ENCODE data around the gene ZNF609. TPM values are rescaled to one million over a fixed set of nuclear protein-coding genes. Genes with fewer than 3 reads are reported as not detected.

Gene ZNF609
- polyA plus RNA-seq, 12 donors: 13.2 to 23.3 (median 16.4) TPM; not detected in 1

DNA sequence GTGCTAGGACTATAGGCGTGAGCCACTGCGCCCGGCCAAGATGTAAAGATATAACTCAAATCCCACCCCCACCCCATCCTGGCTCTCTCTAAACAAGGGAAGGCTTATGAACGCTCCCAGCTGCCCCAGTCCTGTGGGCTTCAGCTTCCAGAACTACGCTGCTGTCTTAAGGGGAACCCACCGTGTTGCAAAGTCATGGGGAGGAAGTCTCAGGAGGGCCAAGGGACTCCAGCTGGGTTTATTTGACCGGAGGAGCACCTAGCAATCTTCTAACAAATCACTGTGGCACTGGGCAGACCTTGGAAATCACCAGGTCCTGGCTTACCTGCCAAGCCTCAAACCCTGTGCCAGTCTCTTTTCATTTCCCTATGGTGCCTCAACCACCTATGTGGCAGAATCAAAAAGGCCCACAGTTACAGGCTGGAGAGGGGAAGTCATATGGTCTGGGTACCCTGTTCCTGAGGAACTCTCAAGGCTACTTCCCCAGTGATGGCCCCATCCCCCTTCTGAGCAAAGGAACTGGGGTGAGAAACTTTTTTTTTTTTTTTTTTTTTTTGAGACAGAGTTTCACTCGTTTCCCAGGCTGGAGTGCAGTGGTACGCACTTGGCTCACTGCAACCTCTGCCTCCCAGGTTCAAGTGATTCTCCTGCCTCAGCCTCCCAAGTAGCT, 231.7 kb downstream of the ZNF609 start:
- no peak for DNase-seq

DNA sequence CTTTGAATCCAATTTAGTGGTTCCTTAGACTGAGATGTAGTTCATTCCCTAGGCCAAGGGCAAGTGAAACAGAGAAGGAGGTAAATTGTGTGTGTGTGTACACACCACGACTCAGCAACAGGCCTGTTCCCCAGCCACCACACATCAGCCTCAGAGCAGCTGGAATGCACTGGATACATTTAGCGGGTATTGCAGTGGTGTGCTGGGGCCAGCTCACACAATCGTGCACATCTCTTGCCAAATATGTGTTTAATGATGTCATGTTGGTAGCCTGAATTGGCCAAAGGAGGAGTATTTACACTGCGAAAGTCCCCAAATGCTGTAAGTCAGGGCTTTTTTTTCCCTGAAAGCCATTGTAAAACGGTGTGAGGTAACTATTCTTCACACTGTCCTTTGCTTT, 232.8 kb downstream of the ZNF609 start:
- DNase-seq: peak; percentile 62

DNA sequence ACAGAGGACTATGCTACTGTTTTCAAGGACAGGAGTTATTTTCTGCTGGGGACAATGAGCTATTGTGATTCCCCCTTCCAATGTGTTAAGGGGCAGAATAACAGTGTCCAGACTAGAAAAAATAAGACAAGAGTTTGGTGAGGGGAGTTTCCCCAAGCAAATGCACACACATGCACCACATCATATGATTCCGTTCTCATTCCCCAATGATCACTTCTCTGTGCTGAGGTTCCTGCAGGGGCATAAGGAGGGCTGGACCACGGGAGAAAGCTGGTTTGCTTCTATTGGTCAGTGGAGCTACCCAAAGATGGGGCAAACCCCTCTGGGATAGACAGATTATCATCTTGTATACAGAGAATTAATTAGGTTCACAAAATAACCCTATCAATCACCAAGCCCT, 234.4 kb downstream of the ZNF609 start:
- no peak for DNase-seq

DNA sequence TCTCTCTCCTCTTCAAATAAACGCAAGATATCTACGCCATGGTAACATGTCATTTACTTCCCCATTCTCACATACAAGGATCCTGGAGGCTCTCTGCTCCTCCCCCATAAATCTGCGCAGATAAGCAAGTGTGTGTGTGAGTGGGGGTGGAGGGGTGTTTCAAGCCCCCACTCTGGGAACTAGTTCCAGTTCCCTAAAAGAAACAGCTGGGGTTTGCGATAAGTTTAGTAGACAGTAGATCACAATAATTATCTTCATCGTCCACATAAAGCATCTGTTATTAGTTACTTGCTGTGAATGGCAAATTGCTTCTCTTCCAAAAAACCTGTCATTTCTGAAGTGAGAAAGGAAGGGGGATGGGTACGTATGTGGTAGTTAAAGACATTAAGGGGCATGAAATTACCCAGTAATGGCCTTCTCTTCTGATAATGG, 235.2 kb downstream of the ZNF609 start:
- no peak for DNase-seq

DNA sequence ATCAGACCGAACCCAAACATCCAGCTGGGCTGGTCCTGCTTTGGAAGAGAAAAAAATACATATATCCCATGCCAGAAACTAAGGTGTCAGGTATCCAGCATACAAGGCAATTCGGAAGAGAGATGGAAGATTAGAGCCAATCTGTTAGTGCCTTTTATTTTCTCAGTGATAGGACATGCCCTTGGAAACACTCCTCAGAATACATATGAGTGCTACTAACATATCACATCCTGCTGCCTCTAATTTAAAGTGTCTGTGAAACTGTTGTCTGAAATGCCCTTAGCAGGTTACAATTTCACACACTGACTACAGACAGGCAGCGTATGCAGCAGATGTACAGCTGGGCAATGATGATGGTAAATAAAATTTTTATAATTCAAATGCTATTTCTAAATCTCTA, 236.1 kb downstream of the ZNF609 start:
- DNase-seq: no peak

DNA sequence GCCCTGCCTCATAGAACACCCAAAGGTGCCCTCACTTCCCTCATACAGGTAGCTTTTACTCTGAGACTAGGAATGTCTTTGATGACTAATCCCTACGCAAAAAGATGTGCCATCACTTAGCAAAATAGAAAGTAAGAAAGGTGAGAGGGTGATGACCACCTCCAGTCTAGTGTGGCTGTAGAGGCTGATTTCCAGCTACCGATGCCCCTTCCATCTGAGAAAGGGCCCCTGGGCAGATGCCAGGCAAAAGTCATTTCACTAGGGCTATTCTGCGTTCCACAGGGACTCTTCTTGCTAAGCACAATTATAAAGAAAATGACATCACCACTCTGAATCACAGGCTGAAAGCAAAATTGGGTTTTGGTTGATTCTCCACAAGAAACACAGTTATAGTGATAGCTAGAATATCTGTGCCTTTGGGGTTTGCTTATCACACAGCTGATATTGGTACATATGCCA, 237.6 kb downstream of the ZNF609 start:
- DNase-seq: no peak

DNA sequence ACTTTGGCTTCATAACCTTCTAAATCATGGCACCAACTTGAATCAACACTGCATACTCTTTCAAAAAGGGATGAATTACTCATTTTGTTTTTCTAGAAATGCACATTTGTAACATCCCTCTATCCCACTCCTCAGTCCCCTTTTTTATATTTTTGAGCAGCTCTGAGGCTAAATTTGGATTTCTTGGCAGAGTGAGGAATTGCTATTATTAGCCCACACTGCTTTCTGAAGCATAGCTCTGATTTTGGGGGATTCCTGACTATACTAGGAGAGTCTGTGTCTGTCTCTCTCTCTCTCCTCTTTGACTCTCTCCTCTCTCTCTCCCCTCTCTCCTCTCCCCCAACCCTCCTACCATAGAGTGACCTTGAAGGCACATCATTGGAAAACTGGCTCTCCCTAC, 238.4 kb downstream of the ZNF609 start:
- DNase-seq: no peak

DNA sequence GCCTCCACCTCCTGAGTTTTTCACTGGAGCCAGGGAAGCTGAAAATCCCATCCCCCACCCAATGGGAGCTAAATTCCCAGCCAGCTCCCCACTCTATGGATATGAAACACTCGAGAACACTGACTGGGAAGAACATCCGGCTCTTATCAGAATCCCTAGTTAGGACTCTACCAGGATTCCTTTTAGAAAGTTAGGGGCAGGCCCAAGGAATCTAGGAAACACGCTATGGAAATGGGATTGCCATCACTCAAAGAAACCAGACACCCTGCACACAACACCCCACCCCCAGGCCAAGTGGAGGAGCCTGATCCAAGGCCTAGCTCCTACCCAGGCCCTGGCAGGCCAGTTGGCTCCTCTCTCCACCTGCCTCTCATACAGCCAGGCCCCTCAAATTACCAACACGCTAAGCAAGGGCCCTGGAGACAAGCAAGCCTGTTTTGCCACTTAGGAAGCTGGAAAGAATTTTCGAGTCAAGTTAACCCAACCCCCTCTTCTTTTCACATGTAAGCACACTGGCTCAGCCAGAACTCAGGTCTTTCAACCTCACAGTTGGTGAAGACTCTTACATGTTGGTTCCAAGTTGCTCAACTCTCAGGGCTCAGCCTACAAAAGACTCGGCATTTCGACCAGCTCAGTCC, 239.5 kb downstream of the ZNF609 start:
- peak; percentile 68 for DNase-seq

DNA sequence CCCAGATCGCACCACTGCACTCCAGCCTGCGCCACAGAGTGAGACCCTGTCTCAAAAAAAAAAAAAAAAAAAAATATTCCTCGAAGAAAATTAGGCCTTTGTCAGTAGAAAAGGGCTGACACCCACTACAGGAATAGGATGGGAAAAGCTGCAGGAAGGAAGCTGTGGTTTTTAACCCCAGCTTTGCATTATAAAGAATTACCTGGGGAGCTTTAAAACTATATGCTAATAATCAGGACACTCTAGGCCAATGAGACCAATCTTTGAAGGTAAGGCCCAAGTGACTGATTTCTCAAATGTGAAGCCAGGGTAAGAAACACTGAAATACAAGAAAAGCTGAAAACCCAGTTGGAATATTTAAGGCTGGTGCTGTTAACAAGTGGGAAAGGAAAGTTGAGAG, 240.7 kb downstream of the ZNF609 start:
- DNase-seq: no peak

DNA sequence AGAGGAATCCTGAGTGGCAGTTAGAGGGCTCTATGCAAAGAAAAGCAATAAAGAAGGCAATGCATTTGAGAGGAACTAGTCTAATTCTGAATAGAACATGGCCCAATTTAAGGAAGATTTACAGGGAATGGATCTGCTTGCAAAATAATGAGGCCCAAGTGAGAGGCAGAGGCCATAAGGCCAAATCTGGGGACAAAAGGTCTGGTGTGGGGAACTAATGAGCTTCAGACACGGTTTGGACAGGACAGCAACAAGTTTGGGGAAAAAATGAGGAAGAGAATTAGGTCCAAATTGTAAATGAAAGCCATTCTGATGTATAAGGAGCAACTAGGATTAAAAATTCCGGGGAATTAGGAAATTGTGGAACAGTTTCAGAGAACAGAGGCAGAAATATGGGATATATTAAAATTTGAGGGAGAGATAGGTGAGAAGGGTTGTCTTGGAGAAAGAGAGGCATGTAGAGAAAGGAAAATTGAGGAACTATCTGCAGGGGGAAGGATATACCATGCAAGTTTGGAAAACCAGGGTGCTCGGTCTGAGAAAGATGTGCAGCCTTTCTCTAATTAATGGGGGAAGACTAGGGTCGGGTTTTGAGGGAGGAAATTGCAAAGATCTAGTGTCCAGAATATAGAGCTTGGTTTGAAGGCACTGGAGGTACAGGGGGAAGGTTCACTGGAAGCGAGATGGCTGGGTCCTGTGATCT, 241.3 kb downstream of the ZNF609 start:
- DNase-seq: no peak

DNA sequence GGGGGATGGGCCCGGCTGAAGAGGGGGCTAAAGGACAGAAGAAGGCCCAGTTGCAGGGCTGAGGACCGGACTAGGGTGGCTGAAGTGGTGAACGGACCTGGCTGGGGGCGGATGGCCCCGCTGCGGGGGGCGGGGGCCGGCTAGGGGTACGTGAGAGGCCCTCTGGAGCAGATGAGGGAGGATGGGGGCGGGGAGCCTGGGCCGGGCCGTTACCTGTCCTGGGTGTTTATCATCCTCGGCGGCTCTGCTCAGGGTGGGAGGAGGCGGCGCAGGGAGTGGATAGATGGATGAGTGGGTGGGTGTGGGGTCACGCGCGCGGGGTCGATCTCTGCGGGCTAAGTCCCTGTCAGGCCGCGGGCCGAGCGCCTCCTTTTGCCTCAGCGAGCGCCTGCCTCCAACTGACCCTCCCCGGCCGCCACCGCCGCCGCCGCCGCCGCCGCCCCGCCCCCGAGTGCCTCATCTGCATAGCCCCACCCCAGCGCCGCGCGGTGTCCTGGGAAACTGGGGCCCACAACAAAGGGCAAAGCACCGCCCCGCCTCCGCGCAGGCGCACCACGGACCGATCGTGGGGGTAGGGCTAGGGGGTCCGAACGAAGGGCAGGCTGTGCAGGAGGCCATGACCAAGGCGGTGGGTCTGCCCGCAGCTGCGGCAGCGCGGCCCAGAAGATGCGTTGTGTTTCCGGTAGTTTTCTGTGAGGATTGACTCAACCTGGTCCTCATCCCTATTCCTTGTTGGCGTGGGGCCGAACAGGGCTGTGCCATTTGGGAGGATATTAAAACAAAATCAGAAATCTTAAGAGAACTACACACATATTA, 242.6 kb downstream of the ZNF609 start:
- DNase-seq: peak; percentile 97

DNA sequence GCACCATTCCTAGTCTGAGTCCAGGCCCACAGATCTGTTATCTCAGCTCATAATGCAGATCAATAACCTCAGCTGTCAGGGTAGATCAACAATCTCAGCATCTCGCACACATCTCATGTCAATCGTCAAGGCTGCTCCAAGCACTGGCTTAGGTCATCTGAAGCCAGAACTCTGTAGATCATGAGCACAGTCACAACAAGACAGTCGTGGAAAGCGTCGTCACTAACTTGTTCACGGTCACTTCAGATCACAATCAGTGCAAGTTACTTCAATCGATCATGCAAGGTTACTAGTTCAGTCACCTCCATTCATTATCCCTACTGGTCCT, 243.2 kb downstream of the ZNF609 start:
- DNase-seq: no peak

DNA sequence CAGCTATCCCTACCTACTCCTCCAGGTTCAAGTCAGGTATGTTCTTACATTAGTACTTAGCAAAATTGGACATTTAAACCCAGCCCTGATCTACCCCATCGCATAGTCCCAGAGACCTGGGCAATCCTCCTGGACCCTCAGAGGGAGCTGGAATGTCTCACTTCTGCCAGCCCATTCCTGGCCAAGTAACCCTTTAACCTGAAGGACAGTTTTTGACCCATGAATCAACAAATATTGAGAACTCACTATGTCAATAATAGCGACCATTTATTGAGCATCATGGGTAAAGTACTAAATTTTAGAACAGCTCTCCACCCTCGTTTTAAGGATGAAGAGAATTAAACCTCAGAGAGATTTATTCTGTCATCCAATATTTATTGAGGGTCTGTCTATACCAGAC, 244.6 kb downstream of the ZNF609 start:
- DNase-seq: no peak

DNA sequence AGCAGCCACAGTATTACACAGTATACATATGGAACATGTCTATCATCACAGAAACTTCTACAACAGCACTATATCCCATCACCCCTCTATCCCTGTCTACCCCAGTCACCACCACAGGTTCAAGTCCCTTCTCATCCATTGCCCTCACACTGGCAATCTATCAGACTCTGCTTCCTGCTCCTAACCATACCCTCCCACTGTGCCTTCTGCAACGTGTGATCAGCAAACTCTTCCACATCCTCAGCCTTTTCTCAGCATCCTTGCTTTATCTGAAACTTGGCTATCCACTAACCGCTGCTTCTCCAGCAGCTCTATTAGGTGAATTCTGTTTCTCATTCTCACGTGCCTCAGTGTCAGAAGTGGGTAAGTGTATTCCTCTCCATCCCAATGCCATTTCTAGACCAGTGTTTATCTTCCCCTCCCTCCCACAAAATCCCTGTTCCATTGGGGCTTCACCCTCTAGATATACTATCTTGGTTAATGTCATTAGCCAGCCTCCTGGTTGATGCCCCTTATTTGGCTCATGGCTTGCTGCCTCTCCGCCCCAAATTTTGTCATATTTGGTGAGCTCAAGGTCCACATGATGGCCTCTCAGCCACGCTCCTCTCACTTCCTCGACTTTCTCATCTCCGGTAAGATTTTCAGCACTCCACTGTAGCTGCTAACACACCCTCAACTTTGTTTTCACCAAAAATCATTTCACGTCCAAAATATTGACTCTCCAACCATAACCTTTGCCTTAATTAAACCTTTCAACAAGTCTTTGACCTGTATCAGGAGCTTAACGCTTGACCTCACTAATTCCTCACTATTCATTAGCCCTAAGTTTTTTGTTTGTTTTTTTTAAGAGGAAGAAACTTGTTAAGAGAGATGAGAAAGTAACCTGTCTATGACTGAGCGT, 245.9 kb downstream of the ZNF609 start:
- DNase-seq: no peak

DNA sequence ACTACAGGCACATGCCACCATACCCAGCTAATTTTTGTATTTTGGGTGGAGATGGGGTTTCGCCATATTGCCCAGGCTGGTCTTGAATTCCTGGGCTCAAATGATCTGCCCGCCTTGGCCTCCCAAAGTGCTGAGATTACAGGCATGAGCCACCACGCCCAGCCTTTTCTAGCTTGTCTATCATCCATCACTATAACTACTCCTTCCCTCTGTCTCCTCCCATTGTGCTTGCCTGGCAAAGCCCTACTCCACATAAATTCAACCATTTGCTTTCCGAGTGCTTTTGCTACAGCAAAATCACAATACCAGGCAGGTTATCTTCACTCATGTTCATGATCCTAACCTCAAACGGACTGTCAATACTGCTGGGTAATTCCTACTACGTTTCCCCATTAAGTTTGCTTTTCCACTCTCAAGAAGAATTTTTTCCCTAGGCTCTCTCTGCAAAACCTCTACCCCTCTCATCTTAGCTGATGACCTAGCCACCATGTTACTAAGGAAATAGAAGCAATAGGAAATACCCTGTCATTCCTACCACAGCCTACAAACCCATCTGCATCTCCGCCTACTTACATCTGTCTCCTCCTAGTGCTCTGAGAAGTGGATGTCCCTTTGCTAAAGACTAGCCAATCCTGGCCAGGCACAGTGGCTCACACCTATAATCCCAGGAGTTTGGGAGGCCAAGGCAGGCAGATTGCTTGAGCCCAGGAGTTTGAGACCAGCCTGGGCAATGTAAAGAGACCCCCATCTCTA, 250.5 kb downstream of the ZNF609 start:
- DNase-seq: no peak

DNA sequence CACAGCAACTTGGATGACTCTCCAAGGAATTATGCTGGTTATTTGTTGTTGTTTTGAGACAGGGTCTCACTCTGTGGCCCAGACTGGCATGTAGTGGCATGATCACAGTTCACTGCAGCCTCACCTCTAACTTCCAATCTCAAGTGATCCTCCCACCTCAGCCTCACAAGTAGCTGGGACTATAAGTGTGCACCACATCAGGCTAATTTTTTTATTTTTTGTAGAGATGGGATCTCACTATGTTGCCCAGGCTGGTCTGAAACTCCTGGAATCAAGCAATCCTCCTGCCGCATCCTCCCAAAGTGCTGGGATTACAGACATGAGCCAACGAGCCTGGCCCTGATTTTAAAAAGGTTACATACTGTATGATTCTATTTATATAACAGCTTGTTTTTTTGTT, 252.0 kb downstream of the ZNF609 start:
- no peak for DNase-seq

DNA sequence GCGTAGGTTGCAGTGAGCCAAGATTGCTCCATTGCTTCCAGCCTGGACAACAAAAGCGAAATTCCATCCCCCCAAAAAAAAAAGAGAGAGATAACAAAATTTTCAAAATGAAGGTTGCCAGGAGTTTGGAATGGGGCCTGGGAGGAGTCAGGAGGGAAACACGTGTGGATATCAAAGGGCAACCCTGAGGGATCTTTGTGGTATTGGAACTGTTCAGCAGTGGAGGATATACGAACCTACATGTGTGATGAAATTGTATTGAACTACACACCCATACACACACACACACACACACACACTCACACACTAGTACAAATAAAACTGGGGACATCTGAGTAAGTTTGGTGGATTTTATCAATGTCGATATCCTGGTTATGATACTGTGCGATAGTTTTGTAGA, 253.2 kb downstream of the ZNF609 start:
- no peak for DNase-seq

DNA sequence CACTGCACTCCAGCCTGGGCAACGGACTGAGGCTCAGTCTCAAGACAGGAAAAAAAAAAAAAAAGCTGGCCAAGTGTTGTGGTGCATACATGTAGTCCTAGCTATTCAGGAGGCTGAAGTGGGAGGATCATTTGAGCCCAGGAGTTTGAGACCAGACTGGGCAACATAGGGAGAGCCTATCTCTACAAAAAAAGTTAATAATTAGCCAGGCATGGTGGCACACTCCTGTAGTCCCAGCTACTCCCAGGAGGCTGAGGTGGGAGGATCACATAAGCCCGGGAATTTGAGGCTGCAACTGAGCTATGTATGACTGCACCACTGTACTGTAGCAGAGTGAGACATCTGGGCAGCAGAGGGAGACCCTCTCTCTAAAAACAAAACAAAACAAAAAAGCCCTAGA, 256.1 kb downstream of the ZNF609 start:
- DNase-seq: no peak

DNA sequence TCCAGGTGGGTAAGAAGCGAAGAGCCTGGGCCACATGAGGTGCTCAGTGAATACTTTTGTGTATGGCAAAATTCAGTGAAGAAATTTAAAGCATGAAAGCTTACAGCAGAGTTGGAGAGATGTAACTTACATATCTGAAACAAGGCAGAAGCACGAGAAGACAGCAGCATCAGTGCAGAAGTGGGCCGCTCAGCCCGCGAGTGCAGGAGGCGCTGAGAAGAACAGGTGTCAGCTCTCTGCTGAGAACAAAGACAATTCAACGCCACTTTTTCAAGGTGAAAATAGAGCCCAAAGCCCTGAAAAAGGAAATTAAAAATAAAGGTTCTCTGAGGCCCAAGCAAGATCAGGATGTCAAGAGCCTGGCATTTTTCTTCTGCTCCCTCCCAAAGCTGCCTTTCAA, 256.8 kb downstream of the ZNF609 start:
- DNase-seq: no peak

DNA sequence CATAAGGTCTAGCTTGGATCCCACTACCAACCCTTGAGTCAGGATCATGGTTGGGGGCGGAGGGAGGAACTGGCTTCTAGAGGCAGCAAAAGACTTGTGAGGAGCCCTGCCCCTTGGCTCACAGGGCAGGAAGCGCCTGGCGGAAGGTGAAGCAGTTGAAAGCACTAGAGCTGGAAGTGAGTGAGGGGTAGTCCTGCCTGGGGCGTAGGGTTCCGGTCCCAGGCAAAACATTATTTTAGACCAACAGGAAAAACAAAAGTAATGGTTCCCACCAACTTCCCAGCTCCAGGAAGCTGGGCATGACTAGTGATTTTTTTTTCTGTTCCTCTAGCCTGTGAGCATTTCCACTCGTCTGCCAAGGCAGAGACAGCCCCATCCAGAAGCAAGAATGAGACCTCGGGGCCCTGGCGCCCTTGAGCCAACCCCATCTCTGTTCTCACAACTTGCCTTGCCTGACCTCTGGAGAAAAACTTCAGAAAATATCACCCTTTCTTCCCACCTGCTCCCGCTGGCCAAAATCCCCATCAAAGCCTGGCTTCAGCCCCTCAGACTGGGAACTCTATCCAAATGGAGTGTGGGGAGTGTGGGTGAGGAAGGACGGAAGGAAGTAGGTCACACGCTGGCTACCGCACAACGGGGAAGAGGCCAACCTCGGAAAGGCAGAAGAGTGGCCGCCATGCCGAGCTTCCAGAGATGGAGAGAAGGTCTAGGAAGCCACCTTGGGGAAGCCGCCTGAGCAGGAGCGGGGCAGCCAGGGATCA, 257.5 kb downstream of the ZNF609 start:
- DNase-seq: no peak

All from muscle of arm (tissue), 12 donors.